GM19351 (cell line): ENCODE data around the gene RPS6KA5.

Experiments used
- ATAC-seq: cut with Tn5 transposase; IDR thresholded peaks from one replicate; pipeline ENCODE4 v1.9.1; 2021; ENCODE audit warnings: mild to moderate bottlenecking, moderate library complexity; ENCODE audit not compliant: unreplicated experiment

Gene RPS6KA5

GRCh38 chr14:90810806-90811205, 249.6 kb downstream of the RPS6KA5 start:
- no peak for ATAC-seq

DNA sequence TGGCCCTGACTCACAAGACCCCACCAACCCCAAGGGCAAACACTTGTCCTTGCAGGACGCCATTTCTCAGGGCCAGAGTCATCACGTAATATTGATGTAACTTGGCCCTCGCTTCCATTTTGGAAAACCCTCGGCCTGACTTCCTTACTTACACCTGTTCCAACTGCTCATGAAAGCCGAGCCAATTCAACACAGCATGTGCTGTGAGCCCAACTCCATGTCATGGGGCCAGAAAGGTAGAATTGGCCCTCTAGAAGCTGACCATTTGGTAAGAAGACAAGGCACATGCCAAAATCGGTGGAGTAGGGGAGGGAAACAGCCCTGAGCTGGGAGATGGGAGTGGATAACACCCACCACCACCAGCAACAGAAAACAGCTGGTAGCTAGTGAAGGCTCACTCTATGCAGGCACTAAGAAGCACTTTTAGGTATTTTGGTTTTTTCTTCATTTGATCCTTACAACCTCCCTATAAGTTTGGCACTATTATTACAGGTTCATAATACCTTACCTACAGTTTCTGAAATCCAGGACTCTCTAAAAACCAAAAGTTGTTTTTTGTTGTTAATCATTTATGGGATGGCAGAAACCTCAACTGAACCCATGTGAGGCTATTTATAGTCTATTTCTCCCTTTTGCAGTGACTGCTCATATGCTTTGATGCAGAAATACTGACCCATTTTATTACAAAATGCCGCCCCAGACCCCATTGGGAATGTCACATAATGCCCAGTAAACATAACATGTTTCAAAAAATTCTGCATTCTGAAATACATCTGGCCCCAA, 250.7 kb downstream of the RPS6KA5 start:
- ATAC-seq: no peak

DNA sequence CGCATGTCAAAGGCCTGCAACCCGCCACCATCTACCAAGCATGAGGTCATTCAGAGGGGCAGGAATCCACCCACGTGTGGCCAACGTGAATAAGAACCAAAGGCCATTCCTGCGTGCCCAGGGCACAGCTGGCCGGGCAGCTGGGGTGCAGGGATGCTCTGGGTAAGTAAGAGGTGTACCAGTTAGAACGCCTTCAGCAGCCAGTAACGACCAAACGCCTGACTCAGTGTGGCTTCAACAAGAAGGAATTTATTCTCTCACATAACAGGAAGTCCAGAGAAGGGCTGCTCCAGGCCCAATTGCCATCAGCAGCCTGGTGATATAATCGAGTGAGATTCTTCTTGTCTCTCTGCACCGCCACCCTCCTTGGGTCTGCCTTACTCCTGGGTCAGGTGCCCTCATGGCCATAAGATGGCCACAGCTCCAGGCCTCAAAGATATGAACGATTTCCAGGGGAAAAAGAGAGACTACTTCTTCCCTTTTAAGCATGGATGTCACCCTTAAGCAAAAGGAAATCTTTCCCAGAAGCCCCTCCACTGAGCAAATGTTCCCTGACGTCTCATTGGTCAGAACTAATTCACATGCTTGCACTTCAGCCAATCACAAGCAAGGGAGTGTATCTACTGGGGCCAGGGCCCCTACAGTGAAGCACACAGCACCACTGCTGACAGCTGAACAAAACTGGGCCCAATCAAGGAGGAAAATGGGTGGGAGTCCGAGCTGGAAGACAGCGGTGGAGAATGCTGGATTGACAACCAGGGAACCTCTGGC, 251.5 kb downstream of the RPS6KA5 start:
- no peak for ATAC-seq

DNA sequence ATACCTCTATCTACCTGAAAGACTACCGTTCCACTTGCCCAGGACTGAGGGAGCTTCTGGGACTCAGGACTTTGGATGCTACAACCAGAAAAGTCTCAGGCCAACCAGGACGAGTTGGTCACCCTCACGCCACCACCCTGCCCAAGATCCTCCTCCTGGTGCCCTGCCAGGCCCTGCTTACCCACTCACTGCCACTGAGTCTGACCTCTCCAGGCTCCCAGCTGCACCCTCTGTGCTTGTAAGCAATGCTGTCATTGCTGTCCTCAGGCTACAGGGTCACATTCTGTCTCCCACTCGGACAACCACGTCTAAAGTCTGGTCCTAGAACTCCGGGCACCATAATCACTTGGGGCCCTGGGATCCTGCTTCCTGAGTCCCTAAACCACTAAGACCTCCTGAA, 253.4 kb downstream of the RPS6KA5 start:
- ATAC-seq: no peak

DNA sequence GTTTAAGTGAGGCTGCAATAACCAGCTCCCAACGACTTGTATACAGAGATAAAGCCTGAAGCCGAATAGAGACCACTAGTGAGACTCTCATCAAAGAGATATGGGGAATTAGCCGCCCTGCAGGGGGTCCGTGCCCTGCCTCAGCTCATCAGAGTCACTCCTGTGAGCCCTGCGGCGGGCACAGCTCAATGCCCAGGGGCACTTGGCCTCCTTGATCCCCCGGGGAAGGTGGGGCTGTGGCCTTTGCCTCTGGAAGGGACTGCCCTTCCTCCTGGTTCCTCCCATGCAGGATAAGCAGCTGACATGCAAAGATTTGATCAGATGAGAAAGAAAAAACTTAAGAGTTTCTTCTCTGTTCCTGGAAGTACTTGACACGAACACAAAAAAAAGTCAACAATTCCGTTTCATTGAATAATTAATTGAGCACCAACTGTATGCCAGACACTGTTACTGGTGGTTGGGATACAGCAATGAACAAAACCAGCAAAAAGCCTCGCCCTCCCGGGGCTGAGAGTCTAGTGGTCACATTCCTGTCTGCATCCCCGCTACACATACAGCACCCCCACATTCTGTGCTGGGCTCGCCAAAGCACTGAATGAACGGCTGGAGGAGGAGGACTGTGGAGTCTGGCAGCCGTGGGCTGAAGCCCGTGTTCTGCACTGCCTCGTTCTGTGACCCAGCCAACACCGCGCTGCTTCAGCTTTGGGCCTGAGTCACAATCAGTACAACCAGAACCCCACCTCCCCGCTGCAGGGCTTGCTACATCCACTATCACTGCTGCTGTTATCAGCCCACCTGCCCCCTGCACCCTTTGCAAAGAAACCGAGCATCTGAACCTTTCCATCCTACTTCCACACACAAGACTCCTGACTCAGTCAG, 254.5 kb downstream of the RPS6KA5 start:
- ATAC-seq: no peak

DNA sequence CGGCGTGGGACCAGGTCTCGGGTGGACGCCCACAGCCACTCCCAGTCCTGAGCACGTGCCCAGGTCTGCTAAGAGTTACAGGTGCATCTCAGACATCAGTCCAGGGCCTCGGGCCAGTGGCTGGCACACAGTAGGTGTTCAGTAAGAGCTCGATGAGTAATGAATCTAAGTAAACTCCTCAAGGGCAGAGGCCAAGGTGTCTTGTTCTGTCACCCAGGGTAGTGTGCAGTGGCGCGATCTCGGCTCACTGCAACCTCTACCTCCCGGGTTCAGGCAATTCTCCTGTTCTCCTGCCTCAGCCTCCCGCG, 255.4 kb downstream of the RPS6KA5 start:
- no peak for ATAC-seq

- ATAC-seq: no peak
Observed at GRCh38 chr14:90804292-90805083, 256.0 kb downstream of the RPS6KA5 start.

- ATAC-seq: no peak
Observed at GRCh38 chr14:90803249-90803648, 257.2 kb downstream of the RPS6KA5 start.

GRCh38 chr14:90799420-90799819, 261.0 kb downstream of the RPS6KA5 start:
- ATAC-seq: no peak

- ATAC-seq: no peak
Observed at GRCh38 chr14:90797919-90798318, 262.5 kb downstream of the RPS6KA5 start.
